ENCODE measurements around the gene ATP6AP2.

Gene ATP6AP2

GRCh38 chrX:40623665-40624064 lies 42.9 kb downstream of the ATP6AP2 start:
- H3K4me3 ChIP-seq (replicated peaks in 1 of 2; ENCODE audit: low read depth in 2 of 2, low read length in 2 of 2), result no peak overlapping the region
- no peak for DNase-seq (ENCODE audit: low read depth in 2 of 2)
- TF ChIP-seq CTCF (IDR thresholded peaks at IDR 0.05; ENCODE audit: low read depth, low read length), result no peak

GRCh38 chrX:40625294-40625693 lies 44.5 kb downstream of the ATP6AP2 start:
- TF ChIP-seq CTCF (IDR thresholded peaks at IDR 0.05; ENCODE audit: low read depth, low read length), result no peak
- no peak overlapping the region for H3K4me3 ChIP-seq (replicated peaks in 1 of 2; ENCODE audit: low read depth in 2 of 2, low read length in 2 of 2)
- DNase-seq (ENCODE audit: low read depth in 2 of 2), result no peak

- DNase-seq (ENCODE audit: low read depth in 2 of 2), result peak; percentile 3 to 34
- no peak for TF ChIP-seq CTCF (IDR thresholded peaks at IDR 0.05; ENCODE audit: low read depth, low read length)
- H3K4me3 ChIP-seq (replicated peaks in 1 of 2; ENCODE audit: low read depth in 2 of 2, low read length in 2 of 2), result no peak overlapping the region
These were observed 47.7 kb downstream of the ATP6AP2 start for GRCh38 chrX:40628506-40628905.

GRCh38 chrX:40632199-40632598 lies 51.4 kb downstream of the ATP6AP2 start:
- no peak overlapping the region for H3K4me3 ChIP-seq (replicated peaks in 1 of 2; ENCODE audit: low read depth in 2 of 2, low read length in 2 of 2)
- no peak for TF ChIP-seq CTCF (IDR thresholded peaks at IDR 0.05; ENCODE audit: low read depth, low read length)
- no peak for DNase-seq (ENCODE audit: low read depth in 2 of 2)

GRCh38 chrX:40637687-40638086 lies 56.9 kb downstream of the ATP6AP2 start:
- DNase-seq (ENCODE audit: low read depth in 2 of 2), result no peak
- H3K4me3 ChIP-seq (replicated peaks in 1 of 2; ENCODE audit: low read depth in 2 of 2, low read length in 2 of 2), result no peak overlapping the region
- no peak for TF ChIP-seq CTCF (IDR thresholded peaks at IDR 0.05; ENCODE audit: low read depth, low read length)

GRCh38 chrX:40644176-40644575 lies 63.4 kb downstream of the ATP6AP2 start:
- no peak for TF ChIP-seq CTCF (IDR thresholded peaks at IDR 0.05; ENCODE audit: low read depth, low read length)
- peak overlapping the region in 1 of 2 donors; percentile 48 for H3K4me3 ChIP-seq (replicated peaks in 1 of 2; ENCODE audit: low read depth in 2 of 2, low read length in 2 of 2)
- DNase-seq (ENCODE audit: low read depth in 2 of 2), result peak; percentile 68 to 76

- TF ChIP-seq CTCF (IDR thresholded peaks at IDR 0.05; ENCODE audit: low read depth, low read length), result no peak
- peak overlapping the region; percentile 26 to 48 for H3K4me3 ChIP-seq (replicated peaks in 1 of 2; ENCODE audit: low read depth in 2 of 2, low read length in 2 of 2)
- peak; percentile 67 to 71 for DNase-seq (ENCODE audit: low read depth in 2 of 2)
These were observed 64.1 kb downstream of the ATP6AP2 start for GRCh38 chrX:40644821-40645358.

Measured in cardiac fibroblast (primary cell).